NCI-H510A treated with DMSO at 0.1 percent for 48 hours (cell line): ENCODE data around the gene UBASH3B.

Experiments
- DNase-seq: peaks from one replicate; lab custom pipeline; 2025; lab: John Stamatoyannopoulos, UW

Gene UBASH3B

DNA sequence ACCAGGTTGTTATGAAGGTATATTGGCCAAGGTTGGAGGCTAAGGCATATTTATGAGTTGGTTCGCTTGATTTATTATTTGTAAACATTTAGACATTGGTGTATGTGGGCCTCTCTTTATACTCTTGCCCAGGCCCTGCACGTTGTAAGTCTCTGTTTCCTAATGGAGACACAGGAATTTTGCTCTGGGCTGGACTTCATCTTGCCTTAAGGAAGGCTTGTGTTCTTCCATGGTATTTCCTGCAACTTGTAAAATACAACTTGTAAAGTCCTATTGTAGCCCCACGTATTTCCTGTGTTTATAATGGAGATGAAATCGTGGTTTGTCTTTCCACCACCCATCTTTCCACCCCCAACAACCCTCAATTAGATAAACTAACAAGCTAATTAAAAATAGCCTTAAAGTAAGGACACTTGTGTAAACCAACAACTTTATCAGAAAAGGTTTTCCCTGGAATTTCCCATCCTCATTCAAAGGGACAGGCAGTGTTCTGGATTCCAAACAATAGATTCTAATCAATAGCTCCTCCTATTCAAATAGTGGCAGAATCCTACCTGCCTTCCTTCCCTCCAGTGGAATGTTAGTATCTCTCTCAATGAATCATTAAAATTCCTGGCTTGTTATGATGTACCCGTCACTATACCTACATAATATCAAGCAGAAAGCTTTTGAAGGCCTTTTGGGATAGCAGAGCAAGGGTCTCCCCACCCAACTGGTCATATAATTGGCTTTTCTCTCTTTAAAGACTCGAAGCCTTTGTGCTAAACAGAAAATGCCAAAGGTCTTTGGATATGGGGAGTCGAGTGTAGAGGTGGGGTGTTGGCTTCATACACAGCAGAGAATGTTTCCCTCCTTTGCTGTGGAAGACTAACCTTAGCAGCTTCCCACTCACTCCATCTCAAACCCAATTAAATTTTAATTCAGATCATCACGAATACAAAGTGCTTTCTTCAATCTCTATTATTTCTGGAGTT, 77.1 kb downstream of the UBASH3B start:
- DNase-seq = no peak

DNA sequence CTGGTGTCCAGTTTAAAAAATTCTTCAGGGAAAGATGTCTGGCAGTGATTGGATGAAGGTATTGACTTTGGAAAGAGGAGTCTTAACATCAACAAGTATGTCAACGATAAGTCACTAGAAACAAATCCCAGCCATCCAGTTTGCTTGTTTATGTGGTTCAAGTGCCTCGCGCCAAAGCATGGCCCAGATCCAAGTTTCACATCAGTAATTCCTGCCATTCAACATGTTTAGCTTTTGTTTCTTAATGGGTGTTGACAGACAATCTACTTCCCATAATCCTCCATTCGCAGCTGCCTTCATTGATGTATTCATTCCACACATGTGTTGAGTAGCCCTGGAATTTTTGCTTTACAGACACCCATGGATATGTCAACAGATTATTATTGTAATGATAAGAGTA, 77.8 kb downstream of the UBASH3B start:
- DNase-seq = no peak

DNA sequence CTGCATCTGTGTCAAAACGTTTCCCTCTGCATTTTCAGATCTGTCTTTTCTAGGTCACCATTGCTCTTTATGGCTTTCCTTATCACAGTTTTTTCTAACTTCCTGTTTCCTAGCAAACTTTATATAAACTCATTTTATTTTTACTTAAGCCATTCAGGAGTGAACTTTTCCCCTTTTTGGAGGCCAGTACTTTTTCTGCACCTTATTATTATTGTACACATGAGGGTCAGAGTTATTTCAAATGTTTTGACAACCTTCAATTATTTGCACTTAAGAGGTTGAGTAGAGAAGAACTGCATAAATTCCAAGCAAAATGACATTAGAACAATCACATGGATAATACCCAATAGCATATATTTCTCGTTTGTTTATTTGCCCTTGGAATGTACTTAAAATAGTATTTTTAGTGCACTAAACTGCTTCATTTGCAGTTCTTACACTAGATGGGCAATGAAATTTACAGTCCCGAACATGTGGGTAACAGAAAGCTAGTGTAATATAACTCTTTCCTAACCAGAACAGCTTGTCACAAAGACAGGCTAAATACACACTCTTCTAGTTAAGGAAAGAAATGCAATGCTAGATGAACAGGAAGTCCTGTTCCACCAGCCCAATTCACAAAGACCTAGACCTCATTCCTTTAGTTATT, 79.5 kb downstream of the UBASH3B start:
- DNase-seq = no peak

DNA sequence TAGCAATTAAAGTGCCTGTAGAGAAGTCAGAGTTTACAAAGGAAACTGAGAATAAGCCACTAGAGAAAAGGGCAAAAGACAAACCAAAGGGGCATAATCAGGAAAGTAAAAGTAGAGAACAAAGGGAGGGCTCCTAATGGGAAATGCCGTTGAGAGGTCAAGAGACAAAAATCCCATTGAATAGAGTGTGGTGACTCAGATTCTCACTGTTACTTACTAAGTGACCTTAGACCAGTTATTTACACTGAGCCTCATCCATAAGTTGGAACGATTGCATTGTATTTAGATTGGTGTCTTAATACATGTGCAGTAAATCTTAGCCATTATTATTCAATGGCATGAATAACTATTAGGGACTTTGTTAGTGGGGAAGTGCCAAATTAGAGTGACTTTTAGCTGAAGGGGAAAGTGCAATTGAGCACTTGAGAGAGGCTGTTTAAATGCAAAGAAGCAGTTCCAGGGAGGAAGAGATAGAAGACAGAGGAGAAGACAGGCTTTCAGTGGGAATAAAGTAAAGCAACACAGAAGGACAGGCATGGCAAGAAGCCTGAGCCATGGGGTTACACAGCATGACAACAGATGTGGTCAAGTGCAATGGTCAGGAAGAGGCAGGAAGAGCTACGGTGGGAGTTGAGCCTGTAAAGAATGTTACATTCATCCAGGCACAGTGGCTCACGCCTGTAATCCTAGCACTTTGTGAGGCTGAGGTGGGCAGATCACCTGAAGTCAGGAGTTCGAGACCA, 82.6 kb downstream of the UBASH3B start:
- DNase-seq = no peak

DNA sequence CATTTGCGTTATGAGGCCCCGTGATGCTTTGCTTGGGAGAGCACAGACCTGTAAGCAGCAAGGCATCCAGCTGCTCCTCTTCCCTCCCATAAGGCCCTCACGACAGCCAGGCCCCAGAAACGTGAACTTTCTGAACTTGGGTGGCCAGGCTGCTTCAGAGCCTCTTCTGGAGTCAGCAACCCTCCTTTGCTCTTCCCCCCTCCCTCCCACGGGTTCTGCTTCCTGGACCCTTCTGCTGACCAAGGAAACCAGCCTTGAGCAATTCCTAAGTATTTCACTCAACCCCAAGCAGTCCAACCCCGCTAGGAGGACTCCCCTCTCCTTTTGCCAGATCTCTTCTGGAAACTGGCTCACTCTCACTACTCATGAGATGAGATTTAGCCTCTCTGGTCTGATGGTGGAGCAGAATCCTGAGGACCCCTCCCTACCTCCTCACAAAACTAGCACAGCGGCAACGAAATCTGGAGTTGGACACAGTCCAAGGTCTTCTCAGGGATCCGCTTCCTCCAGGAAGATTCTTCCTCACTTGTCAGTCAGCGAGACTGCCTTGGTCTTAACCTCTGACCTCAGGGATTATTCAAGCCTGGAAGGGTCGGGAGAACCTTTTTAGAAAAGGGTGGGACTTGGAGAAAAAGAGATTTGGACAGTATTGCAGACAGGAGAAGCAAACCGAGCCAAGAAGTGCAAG, 86.2 kb downstream of the UBASH3B start:
- DNase-seq = no peak

DNA sequence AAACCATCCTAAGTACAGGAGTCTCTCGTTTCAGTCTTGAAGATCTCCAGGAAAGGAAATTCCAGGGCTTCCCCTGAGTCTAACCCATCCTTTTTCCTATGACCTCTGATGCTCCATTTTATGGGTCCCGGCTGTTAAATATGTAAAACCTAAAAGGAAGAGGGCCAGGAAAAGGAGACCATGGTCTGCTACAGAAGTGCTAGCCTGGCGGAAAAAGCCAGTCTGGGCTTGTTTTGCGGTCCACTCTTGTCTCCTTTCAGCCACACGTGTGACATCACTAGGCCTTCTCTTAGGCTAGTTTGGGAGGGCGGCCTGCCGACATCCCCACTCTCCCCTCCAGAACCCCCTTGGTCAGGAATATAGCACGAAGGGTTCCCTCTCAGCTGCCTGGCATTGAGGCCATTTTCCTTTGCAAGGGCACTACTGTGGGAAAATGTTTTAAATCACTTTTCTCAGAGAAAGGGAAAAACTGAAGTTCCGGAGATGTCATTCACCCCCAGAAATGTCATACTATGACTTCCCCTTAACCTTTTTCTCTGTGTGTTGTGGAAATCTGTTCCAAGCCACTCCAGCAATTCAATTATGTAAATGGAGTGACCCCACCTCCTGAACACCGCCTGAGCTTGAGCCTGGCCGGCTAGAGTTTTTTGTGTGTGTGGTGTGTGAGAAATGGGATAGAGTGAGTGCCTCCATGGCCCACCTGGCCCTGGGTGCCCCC, 86.9 kb downstream of the UBASH3B start:
- no peak for DNase-seq

DNA sequence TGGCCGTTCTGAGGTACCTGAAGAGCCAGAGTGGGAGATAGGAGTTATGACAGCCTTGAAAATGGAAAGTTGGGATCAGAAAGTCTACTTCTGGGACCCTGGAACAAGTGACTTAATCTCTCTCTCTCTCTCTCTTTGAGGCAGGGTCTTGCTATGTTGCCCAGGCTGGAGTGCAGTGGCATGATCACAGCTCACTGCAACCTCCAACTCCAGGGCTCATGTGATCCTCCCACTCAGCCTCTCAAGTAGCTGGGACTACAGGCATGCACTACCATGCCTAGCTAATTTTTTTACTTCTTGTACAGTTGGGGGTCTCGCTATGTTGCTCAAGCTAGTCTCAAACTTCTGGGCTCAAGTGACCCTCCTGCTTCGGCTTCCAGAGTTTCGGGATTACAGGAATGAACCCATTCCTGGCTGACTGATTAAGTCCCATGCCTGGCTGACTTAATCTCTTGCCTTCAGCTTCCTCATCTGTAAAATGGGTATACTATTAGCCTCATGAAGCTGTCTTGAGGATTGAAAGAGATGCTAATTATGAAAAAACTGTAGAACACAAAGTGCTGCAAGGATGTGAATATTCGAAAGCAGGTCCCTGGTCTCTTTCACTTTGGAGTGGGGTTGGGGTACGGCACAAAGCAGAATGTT, 87.7 kb downstream of the UBASH3B start:
- no peak for DNase-seq

DNA sequence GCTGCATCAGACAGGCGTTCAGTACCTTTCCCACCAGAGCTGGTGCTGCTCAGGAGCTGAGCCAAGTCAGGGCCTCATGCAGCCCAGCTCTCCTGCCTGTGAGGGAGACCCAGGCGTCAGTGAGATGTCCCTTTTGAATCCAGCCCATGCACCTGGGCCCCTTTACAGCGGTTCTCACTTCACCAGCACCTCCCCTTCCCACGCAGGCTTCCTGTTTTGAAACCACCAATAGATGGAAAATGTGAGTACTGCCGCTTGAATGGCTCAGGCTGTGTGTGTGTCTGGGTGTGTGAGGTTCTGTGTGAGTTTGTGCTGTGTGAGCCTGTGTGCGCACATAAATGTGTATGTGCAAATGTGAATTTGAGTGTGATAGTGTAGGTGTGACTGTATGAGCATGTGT, 88.4 kb downstream of the UBASH3B start:
- DNase-seq = no peak

DNA sequence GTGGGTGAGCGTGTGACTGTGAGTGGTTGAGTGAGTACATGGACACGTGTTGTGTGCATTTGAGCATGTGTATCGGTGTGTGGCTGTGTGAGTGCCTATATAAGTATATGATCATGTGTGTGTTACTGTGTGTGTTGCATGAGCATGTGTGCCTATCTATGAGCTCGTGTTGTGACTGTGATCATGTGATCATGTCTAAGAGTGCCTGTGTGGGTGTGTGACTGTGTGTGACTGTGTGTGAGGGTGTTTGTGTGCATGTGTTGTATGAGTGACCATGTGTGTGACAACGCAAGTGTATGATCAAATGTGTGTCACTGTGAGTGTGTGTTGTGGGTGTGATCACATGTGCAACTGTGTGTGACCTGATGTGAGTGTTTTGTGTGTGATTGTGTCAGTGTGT, 88.8 kb downstream of the UBASH3B start:
- DNase-seq = no peak

DNA sequence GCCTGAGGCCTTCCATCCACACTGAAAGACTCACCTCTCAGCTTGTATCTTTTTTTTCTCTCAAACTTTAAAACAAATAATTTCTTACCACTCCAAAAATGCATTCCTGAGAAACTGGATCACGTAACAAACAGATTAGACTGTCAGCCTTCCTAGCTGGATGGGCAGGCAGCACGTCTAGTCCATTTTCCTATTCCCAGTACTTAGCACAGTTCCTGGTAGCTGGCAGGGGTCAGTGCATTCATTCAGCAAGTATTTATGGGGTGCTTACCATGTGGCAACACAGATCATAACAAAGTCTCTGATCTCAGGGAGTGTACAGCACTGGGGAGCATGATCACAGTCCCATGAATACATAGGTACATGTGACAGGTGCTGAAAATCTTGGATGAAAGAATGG, 89.6 kb downstream of the UBASH3B start:
- no peak for DNase-seq

DNA sequence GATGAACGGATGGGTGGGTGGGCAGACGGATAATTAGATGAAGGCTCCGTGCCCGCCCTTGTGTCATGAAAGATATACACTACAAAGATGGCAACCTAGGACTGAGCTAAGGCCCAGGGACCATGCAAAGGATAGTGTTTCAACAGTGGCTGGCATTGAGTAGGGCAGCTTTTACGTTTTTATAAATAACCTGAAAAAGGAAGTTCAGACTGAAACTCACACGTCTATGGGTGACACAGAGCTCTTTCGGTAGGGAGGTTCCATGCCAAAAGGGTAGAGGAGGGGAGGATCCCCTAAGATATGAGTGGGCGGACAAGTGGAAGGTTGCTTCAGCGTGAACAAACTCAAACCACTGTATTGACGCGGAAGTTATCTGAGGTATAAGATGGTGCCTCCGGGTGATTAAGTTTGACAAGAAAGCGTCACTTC, 90.5 kb downstream of the UBASH3B start:
- DNase-seq = no peak

DNA sequence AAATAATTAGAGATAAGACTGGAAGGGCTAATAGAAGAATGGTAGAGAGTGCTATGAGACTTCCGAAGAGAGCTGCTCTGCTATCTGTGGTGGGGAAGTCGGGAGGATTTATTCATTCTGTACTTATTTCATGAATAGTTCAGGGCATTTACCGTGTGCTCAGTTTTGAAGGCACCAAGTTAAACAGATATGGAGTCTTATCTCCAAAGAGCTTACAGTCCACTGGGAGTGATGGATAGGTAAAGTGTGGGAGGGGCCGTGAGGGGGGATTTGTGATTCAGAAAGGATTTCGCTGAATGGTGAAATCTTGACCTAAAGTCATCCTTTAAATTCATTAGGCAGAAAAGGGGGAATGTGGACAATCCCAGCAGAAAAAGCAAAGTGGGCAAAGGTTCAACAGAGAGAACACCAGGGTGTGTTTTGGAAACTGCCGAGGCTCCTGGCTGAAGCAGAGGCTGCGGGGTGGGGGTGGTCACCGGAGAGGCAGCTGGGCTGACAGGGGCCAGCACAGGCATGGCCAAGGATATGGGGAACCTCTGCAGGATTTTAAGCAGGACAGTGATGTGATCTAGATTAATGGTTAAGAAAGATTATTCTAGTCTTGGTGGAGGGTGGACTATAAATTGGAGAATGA, 91.2 kb downstream of the UBASH3B start:
- DNase-seq = no peak

DNA sequence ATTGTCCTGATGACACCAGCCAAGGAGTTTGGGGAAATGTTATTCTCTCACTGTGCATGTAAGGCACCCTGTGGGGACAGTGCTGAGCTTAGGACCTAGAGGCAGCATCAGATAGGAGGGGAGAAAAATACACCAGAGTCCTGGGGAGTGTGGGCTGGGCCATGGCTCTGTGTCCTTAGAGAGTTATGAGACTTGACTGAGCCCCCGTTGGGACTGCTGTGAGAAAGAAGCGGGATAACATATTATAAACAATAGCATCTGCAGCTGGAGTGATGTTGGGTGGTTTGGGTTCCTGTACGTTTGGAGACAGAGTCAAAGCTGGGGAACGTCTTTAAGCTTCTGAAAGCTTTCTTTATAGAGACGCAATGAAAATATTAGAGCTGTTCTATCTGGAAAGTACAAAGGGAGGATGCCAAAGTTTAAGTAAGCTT, 91.8 kb downstream of the UBASH3B start:
- no peak for DNase-seq

DNA sequence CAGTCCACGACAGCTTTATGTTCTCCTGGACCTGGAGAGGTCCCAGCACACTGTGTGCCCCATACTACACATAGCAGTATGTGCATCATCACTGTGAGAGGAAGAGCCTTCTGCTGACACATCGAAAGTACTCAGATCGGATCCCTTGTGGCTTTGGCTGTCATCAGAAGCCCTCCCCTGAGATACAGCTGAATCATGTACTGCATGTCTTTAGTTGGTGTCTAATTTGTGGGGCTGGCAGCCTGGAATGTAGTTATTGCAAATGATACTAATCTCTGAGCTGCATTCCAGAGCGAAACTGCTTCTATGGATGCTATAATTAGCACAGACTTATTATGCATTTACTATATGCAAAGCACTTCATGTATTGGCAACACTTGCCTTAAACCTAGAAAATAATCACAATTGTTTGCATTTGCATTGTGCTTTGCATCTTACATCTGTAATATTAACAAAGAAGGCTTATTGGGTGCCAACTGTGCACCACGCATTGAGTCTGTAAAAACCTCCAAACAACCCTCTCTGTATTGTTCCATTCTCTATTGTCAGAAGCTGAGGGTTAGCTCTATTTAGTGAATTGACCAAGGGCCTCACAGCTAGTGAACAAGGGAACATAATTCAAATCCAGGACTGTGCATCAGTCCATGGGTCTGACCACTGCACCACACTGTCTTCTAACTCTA, 93.6 kb downstream of the UBASH3B start:
- DNase-seq = no peak

DNA sequence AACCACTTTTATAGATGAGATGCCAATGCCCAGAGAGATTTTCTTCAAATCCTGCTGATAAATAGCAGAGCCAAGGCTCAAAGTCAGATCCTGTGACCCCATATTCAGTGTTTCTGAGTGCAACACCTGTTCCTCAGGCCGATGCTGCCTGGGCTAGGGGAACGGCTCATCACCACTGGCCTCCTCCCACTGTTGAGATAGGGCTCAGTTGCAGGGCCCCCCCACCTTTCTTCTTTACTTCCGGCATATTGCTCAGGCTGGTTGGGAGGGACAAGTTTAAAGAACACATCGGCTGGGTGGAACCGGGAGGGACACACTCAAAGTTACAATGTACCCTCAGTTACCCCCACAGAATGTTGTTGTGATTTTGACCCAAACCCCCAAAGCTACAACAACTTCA, 94.5 kb downstream of the UBASH3B start:
- DNase-seq = no peak

DNA sequence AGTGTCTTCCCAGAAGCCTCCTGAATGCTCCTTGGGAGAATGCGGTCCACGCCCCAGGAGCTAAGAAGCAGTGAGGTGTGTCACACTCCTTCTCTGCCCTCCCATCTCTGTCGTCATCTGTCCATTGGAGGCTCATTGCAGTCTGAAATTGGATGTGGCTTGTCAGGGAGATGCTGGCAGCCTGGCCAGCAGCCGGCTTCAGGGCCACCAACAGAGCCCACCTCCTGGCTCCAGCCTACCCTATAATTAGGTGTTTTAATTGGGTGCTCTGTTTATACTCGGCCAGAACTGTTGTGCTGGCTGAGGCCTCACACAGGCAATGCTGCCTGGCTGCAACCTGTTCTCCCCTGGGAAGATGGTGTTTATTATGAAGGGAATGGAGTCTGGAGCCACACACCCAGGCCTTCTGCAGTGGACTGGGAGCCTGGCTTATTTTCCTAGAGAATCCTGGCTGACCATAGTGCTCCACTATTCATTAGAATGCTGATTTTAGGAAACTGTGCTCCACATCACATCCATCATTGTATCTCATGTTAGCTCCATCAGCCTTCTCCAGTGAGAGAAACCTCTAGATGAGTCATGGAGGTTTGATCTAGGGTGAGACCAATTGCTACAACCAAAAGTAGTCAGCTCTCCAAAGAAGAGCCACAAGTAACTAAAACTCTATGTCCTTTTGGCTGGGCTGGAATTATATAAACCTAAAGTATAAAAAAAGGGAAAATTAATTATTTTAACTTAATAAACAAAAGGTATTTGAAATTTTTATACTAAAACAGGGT, 96.0 kb downstream of the UBASH3B start:
- DNase-seq = no peak

DNA sequence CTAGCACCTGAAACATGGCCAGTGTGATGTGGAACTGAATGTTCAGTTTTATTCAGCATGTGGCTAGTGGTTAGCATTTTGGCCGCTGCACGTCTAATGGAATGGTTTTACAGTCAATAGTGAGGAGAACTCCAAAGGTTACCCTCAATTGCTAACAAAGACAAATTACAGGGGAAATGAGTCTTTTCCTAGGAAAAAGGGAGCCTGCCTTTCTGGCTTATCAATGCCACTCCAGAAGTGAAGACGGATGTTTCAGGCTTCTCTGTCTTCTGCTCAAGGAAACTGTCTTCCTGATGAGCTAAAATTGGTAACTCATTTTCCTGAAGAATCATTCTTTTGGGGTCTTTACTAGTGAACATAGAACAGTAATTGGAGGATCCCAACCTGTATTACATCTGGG, 98.5 kb downstream of the UBASH3B start:
- no peak for DNase-seq

DNA sequence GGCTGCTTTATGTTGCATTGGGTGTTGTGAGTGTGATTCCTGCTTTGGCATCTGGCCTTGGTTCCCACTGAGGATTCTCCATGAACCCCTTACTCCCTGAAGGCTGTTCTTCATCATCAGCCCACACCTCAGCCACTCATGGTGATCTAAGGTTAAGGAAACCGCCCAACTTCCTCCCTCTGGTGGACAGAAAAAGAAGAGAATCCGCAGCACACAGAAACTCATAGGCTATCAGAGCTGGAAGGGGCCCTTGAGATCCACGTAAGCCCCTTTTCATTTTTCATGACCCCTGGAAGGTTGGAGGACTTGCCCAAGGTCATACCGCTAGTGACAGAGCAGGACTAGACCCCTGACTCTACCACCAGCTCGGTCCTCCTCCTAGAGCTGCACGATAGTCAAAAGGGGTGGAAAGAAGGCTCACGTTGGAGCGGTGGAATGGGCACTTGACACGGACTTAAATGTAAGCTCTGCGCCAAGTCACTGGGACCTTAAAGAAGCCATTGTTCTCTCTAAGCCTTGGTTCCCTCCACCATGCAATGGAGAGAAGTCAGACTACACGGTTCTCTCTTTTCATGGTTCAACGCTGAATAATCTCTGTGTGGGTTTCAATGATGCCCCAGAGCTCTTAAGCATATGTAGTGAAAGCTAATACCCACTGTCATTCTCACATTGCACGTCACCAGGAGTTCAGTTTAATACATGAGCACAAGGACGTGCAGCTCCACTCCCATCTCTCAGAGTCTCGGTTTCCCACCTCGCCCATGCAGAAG, 99.2 kb downstream of the UBASH3B start:
- DNase-seq = no peak
